Measurements from ENCODE around the gene AKAP1.
A peak's percentile ranks its signal among the peaks of the same experiment; 100 is the strongest.

The AKAP1 gene

GRCh38 chr17:57135789-57136291, 50.8 kb downstream of the AKAP1 start:
- DNase-seq = peak; percentile 33

- no peak for DNase-seq
Measured at GRCh38 chr17:57136355-57136754, 51.3 kb downstream of the AKAP1 start.

- DNase-seq = no peak
Measured at GRCh38 chr17:57138030-57138911, 53.2 kb downstream of the AKAP1 start.

GRCh38 chr17:57138956-57139576, 54.0 kb downstream of the AKAP1 start:
- no peak for DNase-seq

GRCh38 chr17:57140316-57140715, 55.3 kb downstream of the AKAP1 start:
- DNase-seq = no peak

- no peak for DNase-seq
Measured at GRCh38 chr17:57142925-57143324, 57.9 kb downstream of the AKAP1 start.

- no peak for DNase-seq
Measured at GRCh38 chr17:57143361-57143760, 58.3 kb downstream of the AKAP1 start.

- DNase-seq = no peak
Measured at GRCh38 chr17:57143919-57144318, 58.9 kb downstream of the AKAP1 start.

GRCh38 chr17:57144567-57144966, 59.5 kb downstream of the AKAP1 start:
- no peak for DNase-seq

- no peak for DNase-seq
Measured at GRCh38 chr17:57145347-57145746, 60.3 kb downstream of the AKAP1 start.

GRCh38 chr17:57146273-57146672, 61.2 kb downstream of the AKAP1 start:
- DNase-seq = no peak

- no peak for DNase-seq
Measured at GRCh38 chr17:57151798-57152197, 66.8 kb downstream of the AKAP1 start.

- no peak for DNase-seq
Measured at GRCh38 chr17:57152967-57153528, 68.0 kb downstream of the AKAP1 start.

- no peak for DNase-seq
Measured at GRCh38 chr17:57154921-57155320, 69.9 kb downstream of the AKAP1 start.

- DNase-seq = no peak
Measured at GRCh38 chr17:57158325-57158724, 73.3 kb downstream of the AKAP1 start.

- DNase-seq = no peak
Measured at GRCh38 chr17:57158795-57159194, 73.7 kb downstream of the AKAP1 start.

- no peak for DNase-seq
Measured at GRCh38 chr17:57160624-57161023, 75.6 kb downstream of the AKAP1 start.

- no peak for DNase-seq
Measured at GRCh38 chr17:57164814-57165213, 79.8 kb downstream of the AKAP1 start.

GRCh38 chr17:57165754-57166153, 80.7 kb downstream of the AKAP1 start:
- DNase-seq = no peak

- DNase-seq = no peak
Measured at GRCh38 chr17:57166803-57167202, 81.8 kb downstream of the AKAP1 start.

GRCh38 chr17:57168695-57169094, 83.6 kb downstream of the AKAP1 start:
- DNase-seq = no peak

- DNase-seq = no peak
Measured at GRCh38 chr17:57170866-57171265, 85.8 kb downstream of the AKAP1 start.
